NCI-H345 (cell line): ENCODE data around the gene CNOT11.
"Not testable (repeated sequence)": the region's sequence is repeated elsewhere in the genome, so short reads cannot be mapped to it uniquely, and the experiment has no call there.

ENCODE experiments used
- DNase-seq: peaks from one replicate; lab custom pipeline; 2025; lab: John Stamatoyannopoulos, UW

The CNOT11 gene

DNA sequence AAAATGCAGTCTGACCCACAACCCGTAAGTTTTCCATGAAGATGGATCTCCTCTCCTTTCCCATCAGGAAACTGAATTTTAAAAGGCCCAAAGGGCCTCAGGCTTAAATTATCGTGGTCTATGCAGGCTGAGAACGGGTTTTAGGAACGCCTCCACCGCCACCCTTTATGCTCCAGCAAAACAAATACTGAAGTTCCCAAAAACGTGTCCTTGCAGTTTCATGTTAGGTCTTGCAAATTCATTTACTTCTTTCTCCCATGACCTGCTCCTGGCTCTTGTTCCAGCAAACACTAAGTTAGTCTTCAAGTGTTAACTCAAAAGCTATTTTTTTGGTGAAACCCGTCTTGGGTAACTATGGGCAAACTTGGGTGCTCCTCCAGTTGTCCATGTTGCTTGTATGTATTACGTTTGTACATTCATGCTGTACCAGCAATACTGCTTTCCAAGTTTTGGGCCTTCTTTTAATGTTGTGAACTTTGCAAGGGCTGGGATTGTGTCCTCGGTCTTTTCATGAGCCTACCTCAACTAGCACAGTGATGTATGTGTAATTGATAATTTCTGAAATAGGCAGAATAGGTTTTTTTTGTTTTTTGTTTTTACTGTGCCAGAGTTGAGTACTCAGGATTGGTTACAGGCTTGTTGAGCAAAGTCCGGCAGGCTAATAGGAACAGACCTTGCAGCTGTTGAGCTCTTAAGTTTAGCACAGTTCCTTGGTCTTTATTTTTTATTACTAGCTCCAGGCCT, 57.6 kb downstream of the CNOT11 start:
- DNase-seq: no peak

DNA sequence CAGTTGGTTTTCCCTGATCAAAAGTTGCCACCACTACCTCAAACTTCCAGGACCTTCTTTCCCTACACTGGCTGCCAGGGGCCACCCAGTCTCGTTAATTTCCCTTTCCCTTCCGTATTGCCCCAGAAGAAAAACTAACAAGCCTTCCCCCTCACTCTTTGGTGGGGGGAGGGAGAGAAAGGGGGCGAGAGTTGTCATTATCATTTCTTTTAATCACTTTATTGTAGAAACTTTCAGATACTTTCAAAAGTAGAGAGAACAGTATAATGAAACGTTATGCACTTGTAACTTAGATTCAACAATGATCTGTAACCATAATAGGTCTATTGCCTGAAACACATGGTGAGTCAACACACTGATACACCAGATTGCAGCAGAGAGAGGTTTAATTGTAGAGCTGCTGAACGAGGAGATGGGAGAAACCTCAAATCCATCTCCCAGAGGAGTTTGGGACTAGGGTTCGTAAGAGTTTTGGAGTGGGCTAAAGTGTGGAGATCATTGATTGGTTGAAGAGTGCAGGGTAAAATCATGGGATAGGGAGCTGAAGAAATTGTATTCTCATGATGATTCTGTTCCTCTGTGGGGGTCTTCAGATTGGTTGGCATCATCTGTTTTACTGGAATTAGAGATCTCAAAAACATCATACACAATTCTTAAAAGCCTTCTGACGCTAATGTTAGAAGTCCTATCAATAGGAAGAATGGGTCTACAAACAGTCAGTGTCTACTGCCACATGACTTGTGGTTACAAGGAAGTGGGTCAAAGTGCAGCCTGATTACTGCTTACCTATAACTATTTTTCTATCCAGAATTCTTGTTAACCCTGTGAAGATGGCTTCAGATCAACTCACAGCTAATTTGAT, 58.4 kb downstream of the CNOT11 start:
- no peak for DNase-seq

DNA sequence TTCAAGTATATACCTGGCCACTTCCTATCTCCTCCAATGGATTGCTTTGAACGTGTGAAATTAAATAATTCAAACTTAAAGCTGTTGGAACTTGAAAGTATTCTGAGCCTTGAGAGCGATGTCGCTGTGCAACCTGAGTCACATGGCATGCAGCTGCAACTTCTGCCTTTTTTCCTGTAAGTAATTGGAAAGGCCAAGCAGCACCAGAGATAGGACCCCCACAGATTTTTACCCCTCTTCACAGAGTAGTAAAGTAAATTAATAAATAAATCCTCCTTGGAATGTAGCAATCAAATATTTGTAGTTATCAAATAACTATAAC, 59.0 kb downstream of the CNOT11 start:
- no peak for DNase-seq

DNA sequence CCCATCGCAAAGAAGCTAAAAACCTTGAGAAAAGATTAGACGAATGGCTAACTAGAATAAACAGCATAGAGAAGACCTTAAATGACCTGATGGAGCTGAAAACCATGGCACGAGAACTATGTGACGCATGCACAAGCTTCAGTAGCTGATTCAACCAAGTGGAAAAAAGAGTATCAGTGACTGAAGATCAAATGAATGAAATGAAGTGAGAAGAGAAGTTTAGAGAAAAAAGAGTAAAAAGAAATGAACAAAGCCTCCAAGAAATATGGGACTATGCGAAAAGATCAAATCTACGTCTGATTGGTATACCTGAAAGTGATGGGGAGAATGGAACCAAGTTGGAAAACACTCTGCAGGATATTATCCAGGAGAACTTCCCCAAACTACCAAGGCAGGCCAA, 63.9 kb downstream of the CNOT11 start:
- DNase-seq: not testable (repeated sequence)
